T-helper 2 cell treated with Interferon-gamma antibody and Interleukin-4, amounts not matched to agents 100 ng/mL and 5 ng/mL, for 36 hours (primary cell): ENCODE measurements around the gene AP1AR. TPM values are rescaled to one million over a fixed set of nuclear protein-coding genes. Genes with fewer than 3 reads are reported as not detected.
"Not testable (repeated sequence)": the region's sequence is repeated elsewhere in the genome, so short reads cannot be mapped to it uniquely, and the experiment has no call there.

Experiments
- intact Hi-C: fragments of 100-400 bp; cut with micrococcal nuclease; formaldehyde crosslinking; loops from one replicate; pipeline ENCODE4 v1.15.1; 2023
- total RNA-seq: library from RNA; stranded (reverse); gene quantifications from 2 replicates; pipeline ENCODE4 v1.2.3, GENCODE V29; 2022

The AP1AR gene
- total RNA-seq: 12.7 and 13.7 TPM in 2 replicates

- intact Hi-C loops: loop anchor here (1.0 to 5.0 kb wide), 7 partner anchors 18 to 1530 kb away; partner anchors contain the start of genes CAMK2D, FAM241A, LARP7 and NEUROG2
These were observed at the start of gene AP1AR for GRCh38 chr4:112231779-112232713. Gene AP1AR (plus strand): TSS chr4:112231787. CDS start chr4:112232092, 305 bp downstream.

DNA sequence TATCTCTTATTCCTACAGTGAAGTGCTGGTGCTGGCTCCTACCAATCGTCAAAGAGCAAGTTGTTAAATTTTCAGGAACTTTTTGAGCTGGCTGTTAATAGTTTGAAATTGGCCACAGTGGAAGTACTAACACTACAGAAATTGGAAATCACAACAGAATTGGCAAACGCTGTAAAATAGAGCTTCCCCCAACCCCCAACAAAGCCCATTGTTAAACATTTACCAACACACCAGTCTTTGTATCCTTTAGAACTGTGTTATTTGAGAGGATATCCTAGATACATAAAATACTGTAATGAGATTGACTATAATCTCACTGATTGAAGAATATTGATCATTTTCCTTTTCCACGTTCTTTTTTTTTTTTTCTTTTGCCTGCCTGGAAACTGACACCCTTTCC, 49.0 kb upstream of the AP1AR start:
- intact Hi-C loops: loop anchor here (5.0 kb wide), 1 partner anchor 35 kb away; the partner anchor contains the start of gene FAM241A

DNA sequence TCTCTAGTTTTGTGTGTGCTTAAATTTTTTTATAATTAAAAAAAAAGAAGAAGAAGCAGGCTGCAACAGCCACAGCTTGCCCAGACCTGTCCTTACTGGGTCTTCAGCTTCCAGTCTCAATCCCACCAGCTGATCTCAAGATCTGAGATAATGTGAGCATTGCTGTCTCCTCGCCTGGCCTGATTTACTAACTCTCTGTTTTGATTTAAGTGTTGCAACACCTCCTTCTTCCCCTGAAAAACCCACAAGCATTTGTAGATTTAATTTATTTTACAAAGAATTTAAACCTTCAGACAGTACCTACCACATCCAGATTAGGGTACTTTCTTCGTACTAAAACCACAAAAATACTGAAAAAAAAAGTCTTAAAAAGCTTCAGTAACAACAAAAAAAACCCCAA, 48.3 kb upstream of the AP1AR start:
- intact Hi-C loops: loop anchor here (5.0 kb wide), 1 partner anchor 36 kb away; the partner anchor contains the start of gene FAM241A

DNA sequence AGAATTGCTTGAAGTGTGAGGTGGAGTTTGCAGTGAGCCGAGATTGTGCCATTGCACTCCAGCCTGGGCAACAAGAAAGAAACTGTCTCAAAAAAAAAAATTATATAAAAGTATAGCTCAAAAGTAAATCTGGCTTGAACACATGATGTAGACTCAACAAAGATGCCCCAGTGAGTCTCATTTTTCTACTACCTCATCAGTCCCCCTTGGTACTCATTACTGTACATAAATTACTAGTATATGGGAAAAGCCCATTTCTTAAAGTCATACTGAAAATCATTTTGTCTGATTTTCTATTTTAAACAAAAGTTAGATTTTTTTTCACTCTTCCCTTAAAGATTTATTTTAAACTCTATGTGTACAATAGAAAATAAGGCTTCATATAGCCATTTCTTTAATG, 47.1 kb upstream of the AP1AR start:
- intact Hi-C loops: loop anchor here (5.0 kb wide), 1 partner anchor 37 kb away; the partner anchor contains the start of gene FAM241A

DNA sequence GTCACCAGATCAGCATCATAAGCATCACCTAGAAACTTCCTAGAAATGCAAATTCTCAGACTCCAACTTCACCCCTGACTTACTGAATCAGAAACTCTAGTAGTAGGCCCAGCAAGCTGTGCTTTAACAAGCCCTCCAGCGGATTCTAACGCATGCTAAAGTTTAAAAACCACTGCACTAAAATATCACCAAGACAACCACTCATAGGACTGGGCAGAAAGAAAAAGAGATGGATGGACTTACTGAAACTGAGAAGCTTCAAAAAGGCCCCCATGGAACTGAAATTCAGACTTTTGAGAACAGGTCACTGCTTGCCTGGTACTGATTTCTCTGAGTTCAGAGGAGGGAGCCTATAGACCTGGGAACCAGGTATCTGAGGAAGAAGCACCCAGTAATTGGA, 46.3 kb upstream of the AP1AR start:
- intact Hi-C loops: no loop called here

GRCh38 chr4:112185740-112186670, 45.6 kb upstream of the AP1AR start:
- intact Hi-C loops: no loop called here

DNA sequence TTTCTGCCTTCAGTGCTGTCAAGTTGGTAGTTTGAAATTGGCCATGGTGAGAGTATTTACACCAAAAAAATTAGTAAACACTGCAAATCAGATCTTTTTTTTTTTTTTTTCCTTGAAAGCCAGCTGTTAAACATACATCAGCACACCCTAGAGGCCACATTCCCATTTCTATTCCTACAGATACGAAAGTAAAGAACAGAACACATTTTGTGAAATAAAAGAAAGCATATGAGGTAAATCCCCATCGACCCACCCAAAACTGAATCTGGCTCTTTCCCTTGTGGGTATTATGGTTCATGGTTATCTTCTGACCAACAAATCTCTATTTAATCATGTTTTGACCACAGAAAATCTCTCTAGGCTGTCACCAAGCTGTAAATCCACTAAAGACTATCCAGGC, 41.8 kb upstream of the AP1AR start:
- intact Hi-C loops: no loop called here

GRCh38 chr4:112190684-112191083, 40.9 kb upstream of the AP1AR start:
- intact Hi-C loops: no loop called here

GRCh38 chr4:112196461-112196860, 35.1 kb upstream of the AP1AR start:
- intact Hi-C loops: no loop called here

- intact Hi-C loops: no loop called here
These were observed 32.5 kb upstream of the AP1AR start for GRCh38 chr4:112199041-112199440.

DNA sequence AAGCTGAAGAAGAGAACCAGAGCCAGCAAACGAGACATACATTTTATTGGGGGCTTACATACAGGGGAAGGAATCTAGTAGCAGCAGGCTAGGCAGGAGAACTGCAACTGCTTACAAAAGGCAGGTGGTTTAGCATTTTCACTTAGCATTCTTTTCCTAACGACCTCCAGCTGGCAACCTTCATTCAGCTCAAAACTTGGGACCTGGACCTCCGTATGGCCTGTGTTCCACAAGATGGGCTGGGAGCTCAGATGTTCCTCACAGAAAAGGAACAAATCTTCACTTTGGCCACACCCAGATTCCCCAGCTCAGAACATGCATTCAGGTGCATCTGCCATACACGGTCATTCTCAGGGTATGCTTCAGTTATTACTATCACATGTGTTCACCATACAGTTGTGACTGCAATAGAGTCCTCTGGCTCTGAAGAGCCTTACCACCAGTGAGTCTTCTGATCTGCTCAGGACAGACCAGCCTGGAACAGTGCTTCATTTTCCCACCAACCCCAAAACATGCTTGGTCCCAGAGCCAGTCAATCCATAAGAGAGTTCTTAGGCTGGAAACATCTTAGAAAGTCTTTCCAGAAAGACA, 29.6 kb upstream of the AP1AR start:
- intact Hi-C loops: no loop called here

DNA sequence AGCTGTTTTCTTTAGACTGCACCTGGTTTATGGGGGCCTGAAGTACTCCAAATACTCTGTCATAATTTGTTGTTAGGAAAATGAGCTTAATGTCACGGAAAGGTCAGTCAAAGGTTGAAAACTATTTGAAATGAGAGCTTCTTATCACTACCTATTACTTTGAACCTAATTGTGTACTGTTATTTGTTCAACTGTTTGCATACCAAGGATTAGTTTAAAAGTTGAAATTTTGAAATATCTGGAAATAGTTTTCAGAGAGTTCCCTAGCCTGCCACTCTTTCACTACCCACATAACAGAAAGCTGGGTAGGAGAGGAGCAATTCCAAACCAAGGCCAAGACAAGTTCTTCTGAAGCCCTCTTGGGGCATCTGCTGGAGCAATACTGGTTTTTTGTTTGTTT, 28.0 kb upstream of the AP1AR start:
- intact Hi-C loops: no loop called here

DNA sequence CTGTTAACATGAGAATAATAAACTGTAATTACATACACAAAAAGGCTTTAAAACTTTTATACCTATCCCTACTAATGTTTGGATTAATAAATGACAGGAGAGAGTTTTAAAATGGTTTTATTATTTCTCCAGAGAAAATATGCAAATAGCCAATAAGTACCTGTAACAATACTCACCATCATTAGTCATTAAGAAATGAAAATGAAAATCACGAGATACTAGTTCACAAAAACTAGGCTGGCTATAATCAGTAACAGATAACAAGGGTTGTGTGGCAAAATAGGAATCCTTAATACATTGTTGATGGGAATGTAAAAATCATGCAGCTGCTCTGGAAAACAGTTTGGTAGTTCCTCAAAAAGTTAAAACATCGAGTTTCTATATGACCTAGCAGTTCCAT, 25.2 kb upstream of the AP1AR start:
- intact Hi-C loops: no loop called here

- intact Hi-C loops: not testable (repeated sequence)
These were observed 23.2 kb upstream of the AP1AR start for GRCh38 chr4:112208137-112209095.

- intact Hi-C loops: no loop called here
These were observed 20.8 kb upstream of the AP1AR start for GRCh38 chr4:112210777-112211176.

- intact Hi-C loops: no loop called here
These were observed 18.5 kb upstream of the AP1AR start for GRCh38 chr4:112213091-112213490.

GRCh38 chr4:112213856-112214255, 17.7 kb upstream of the AP1AR start:
- intact Hi-C loops: loop anchor here (1.0 kb wide), 1 partner anchor 17 kb away; the partner anchor contains the start of gene AP1AR

DNA sequence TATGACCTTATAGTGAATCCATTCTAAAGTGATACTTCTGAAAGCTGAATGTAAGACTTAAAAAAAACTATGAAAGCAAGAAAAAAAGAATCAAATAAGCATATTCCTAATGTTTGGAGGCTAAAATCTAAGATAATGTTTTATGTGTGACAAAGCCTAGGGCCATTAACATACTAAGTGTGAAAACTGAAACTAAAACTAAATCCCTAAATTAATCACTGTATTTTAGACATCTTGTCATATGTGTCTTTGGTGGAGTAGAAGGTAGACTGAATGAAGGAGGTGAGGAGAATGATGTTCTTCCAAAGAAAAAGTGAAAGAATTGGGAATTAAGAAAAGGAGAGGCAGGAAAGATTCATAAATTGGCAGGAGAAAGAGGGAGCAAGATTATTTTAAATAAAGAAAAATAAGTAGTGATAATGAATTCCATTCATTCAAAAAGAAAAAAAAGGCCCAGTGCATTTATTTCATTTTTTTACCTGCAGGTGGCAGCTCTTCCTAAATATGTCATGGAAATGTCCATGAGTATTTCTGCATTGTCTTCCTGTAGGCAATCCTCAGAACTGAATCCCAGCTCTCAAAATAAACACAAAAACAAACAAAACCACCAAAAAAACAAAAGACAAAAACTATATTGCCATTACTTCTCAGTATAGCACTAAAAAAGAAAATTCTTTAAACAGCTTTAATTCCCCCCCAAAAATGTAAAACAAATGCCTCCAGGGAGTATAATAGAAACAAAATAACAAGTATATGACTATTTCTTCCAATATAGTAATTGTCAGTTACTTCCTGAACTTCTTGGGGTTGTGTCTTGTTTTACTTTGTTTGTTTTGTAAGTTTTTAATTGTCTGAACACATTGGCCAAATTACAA, 17.0 kb upstream of the AP1AR start:
- intact Hi-C loops: loop anchor here (1.0 kb wide), 1 partner anchor 17 kb away; the partner anchor contains the start of gene AP1AR

GRCh38 chr4:112219826-112220366, 11.7 kb upstream of the AP1AR start:
- intact Hi-C loops: no loop called here
